NCI-H446 (cell line): ENCODE data around the gene ZNF536.

Experiments used
- DNase-seq, 2 experiments: peaks; one replicate each; lab custom pipeline; 2025; lab: John Stamatoyannopoulos, UW

The ZNF536 gene

GRCh38 chr19:30606114-30607050 lies 234.2 kb downstream of the ZNF536 start:
- no peak for DNase-seq
